Glutamatergic neuron (in vitro differentiated cells): ENCODE measurements around the gene NHLH1. TPM values are rescaled to one million over a fixed set of nuclear protein-coding genes. Genes with fewer than 3 reads are reported as not detected.

Experiments used
- DNase-seq: peaks from one replicate; pipeline ENCODE4 v3.0.0; 2022
- H3K27ac Mint-ChIP-seq: one replicate; pipeline ENCODE4 v1.8.0; 2020; ENCODE audit warnings: mild to moderate bottlenecking, mixed read lengths, inconsistent platforms; ENCODE audit not compliant: unreplicated experiment
- H3K27me3 Mint-ChIP-seq: one replicate; pipeline ENCODE4 v1.8.0; 2020; ENCODE audit warnings: mild to moderate bottlenecking, moderate library complexity, mixed read lengths, inconsistent platforms; ENCODE audit not compliant: unreplicated experiment
- H3K36me3 Mint-ChIP-seq: one replicate; pipeline ENCODE4 v1.8.0; 2020; ENCODE audit warnings: mild to moderate bottlenecking, mixed read lengths, inconsistent platforms; ENCODE audit not compliant: unreplicated experiment
- H3K4me1 Mint-ChIP-seq: one replicate; pipeline ENCODE4 v1.8.0; 2020; ENCODE audit warnings: mild to moderate bottlenecking, low read depth, mixed read lengths, inconsistent platforms; ENCODE audit not compliant: unreplicated experiment
- H3K4me3 Mint-ChIP-seq: one replicate; pipeline ENCODE4 v1.8.0; 2020; ENCODE audit warnings: mild to moderate bottlenecking, mixed read lengths, inconsistent platforms; ENCODE audit not compliant: unreplicated experiment
- H3K9me3 Mint-ChIP-seq: one replicate; pipeline ENCODE4 v1.8.0; 2020; ENCODE audit warnings: mild to moderate bottlenecking, moderate library complexity, mixed read lengths, inconsistent platforms; ENCODE audit not compliant: unreplicated experiment
- CTCF ChIP-seq: fragments of 200-600 bp; sonication (generic); IDR thresholded peaks from one replicate; pipeline ENCODE4 v1.5.0; 2021; ENCODE audit not compliant: partially characterized antibody, unreplicated experiment
- total RNA-seq: library from RNA; stranded (reverse); fragmentation: NEBNext Ultra II Directional; extraction: Animal tissue kit (Norgen Biotek cat#: 25700); gene quantifications from one replicate; pipeline ENCODE4 v1.2.1, GENCODE V29; 2021; ENCODE audit not compliant: unreplicated experiment

NHLH1 gene
- total RNA-seq, 1 donor from 2014 or later, result 1,198 TPM

DNA sequence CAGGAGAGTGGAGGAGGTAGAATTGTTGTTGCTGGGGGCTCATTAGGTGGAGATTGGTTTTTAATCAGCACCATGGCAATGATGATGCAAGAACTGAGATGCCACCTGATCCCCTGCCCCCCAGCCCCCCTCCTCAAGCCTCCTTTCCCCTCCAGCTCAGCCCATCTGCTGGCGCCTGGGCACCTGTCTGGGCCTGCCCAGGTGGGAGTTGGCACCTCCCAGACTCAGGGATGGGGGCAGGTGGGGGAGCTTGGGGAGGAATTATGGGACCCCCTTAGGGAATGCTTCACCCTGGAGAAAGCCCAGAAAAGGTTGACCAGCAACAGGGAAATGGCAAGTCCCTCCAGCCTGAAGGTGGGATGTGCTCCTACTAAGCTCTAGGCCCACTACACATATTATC, 1.5 kb upstream of the NHLH1 start:
- H3K4me1 Mint-ChIP-seq, result peaks cover 50% of the 10 kb centered on the region
- peak overlapping the region; percentile 100 for H3K27ac Mint-ChIP-seq
- peak; percentile 49 for DNase-seq
- H3K27me3 Mint-ChIP-seq, result peaks cover 72% of the 10 kb centered on the region
- peak overlapping the region; percentile 97 for H3K4me3 Mint-ChIP-seq
- peaks cover 6% of the 10 kb centered on the region for H3K36me3 Mint-ChIP-seq
- H3K9me3 Mint-ChIP-seq, result peaks cover 87% of the 10 kb centered on the region
- no peak for TF ChIP-seq CTCF

DNA sequence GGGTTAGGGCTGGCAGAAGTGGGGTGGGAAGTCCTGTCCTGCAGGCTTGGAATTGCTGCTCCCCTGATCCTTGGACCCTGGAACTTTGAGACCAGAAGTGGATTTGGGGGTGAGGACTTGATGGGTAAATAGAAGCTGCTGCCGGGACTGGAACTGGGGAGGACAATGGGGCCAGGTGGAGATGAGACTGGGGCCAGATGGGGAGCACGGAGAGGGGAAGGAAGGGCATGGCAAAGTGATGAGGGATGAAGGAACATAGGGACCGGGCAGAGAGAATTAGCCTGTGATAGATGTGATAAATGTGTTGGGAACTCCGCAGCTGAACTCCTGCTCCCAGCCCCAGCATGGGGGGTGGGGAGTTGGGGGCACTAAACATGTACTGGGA, 637 bp downstream of the NHLH1 start:
- Mint-ChIP-seq H3K36me3 (peaks cover 20% of the 10 kb centered on the region), H3K9me3 (peaks cover 84% of the 10 kb centered on the region), H3K27me3 (peaks cover 68% of the 10 kb centered on the region), H3K4me3 (peak overlapping the region; percentile 97), H3K27ac (peak overlapping the region; percentile 100), H3K4me1 (peaks cover 42% of the 10 kb centered on the region)
- TF ChIP-seq CTCF, result no peak
- DNase-seq, result no peak

DNA sequence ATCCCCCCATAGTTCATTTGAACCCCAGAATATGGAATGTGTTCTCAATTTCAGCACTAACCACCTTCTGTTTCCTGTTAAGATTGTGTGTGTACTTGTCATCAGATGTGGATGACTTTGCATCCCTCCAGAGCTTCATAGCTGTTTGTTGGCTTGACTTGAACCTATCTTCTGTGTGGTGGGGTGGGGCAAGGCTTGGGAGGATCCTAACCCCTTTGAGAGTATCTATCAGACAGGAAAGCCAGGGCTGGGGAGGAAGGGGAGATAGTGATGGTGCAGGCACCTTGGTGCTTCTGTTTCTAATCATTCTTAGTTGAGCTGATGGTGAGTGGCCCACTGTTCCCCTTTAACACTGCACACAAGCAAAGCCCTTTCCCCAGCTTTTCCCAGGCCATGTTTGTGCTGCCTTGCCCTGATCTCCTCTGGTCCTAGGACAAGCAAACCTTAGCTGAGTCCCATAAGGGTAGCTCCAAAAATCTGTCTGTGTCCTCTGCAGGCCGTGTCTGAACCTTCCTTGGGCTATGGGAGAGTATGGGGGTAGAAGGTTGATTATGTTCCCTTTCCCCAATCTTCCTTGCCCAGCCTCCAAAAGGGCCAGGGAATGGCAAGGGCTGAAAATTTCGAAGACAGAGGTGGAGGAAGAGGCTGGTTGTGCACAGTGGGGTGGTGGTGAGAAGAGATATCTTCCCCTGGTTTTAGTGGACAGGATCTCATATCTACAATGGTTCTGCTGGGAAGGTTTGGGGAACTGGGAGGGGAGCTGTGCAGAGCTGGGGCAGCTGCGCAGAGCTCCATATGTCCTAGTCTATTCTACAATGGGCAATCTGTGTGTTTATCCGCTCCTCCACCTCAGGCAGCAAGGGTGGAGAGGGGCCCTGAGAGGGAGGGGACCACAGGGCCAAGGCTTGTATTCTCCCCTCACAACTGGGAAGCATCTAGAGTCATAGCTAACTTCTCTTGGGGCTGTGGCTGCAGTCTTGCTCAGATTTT, 1.4 kb downstream of the NHLH1 start:
- peak overlapping the region; percentile 100 for H3K27ac Mint-ChIP-seq
- H3K9me3 Mint-ChIP-seq, result peaks cover 82% of the 10 kb centered on the region
- no peak for TF ChIP-seq CTCF
- H3K4me3 Mint-ChIP-seq, result peak overlapping the region; percentile 97
- DNase-seq, result peak; percentile 68
- H3K36me3 Mint-ChIP-seq, result peaks cover 21% of the 10 kb centered on the region
- H3K27me3 Mint-ChIP-seq, result peaks cover 67% of the 10 kb centered on the region
- peaks cover 45% of the 10 kb centered on the region for H3K4me1 Mint-ChIP-seq

GRCh38 chr1:160369087-160369486, 2.2 kb downstream of the NHLH1 start:
- Mint-ChIP-seq H3K4me1 (peaks cover 43% of the 10 kb centered on the region), H3K36me3 (peaks cover 21% of the 10 kb centered on the region), H3K4me3 (peak overlapping the region; percentile 97), H3K9me3 (peaks cover 79% of the 10 kb centered on the region), H3K27me3 (peaks cover 63% of the 10 kb centered on the region), H3K27ac (peak overlapping the region; percentile 100)
- DNase-seq, result no peak
- TF ChIP-seq CTCF, result no peak
